Measurements from ENCODE around the gene SRRM2.
A peak's percentile ranks its signal among the peaks of the same experiment; 100 is the strongest.

The SRRM2 gene

GRCh38 chr16:2784358-2785100, 32.1 kb downstream of the SRRM2 start:
- Histone ChIP-seq H3K4me3 (replicated peaks; ENCODE audit: low read depth, low read length) (no peak overlapping the region), H3K36me3 (ENCODE audit: control insufficient read depth, insufficient read depth, low read length) (no peaks in the 10 kb centered on the region)

GRCh38 chr16:2785101-2785991, 32.9 kb downstream of the SRRM2 start:
- no peak for DNase-seq (ENCODE audit: extremely low read depth, insufficient read length)
- TF ChIP-seq CTCF (IDR thresholded peaks at IDR 0.05; ENCODE audit: insufficient read depth, low read length, poor library complexity, severe bottlenecking) = peak; percentile 16
- Histone ChIP-seq H3K27me3 (replicated peaks; ENCODE audit: control insufficient read depth, insufficient read depth, low read length) (no peaks in the 10 kb centered on the region; the same call in 1 of the 2 replicates), H3K4me3 (replicated peaks; ENCODE audit: low read depth, low read length) (no peak overlapping the region), H3K36me3 (ENCODE audit: control insufficient read depth, insufficient read depth, low read length) (no peaks in the 10 kb centered on the region)

More at GRCh38 chr16:2784358-2785100, 32.1 kb downstream of the SRRM2 start:
- H3K27me3 ChIP-seq (replicated peaks; ENCODE audit: control insufficient read depth, insufficient read depth, low read length) = no peaks in the 10 kb centered on the region; the same call in 1 of the 2 replicates
- DNase-seq (ENCODE audit: extremely low read depth, insufficient read length) = no peak
- no peak for TF ChIP-seq CTCF (IDR thresholded peaks at IDR 0.05; ENCODE audit: insufficient read depth, low read length, poor library complexity, severe bottlenecking)

- no peak for TF ChIP-seq CTCF (IDR thresholded peaks at IDR 0.05; ENCODE audit: insufficient read depth, low read length, poor library complexity, severe bottlenecking)
- Histone ChIP-seq H3K4me3 (replicated peaks; ENCODE audit: low read depth, low read length) (no peak overlapping the region), H3K36me3 (ENCODE audit: control insufficient read depth, insufficient read depth, low read length) (no peaks in the 10 kb centered on the region), H3K27me3 (replicated peaks; ENCODE audit: control insufficient read depth, insufficient read depth, low read length) (no peaks in the 10 kb centered on the region; the same call in 1 of the 2 replicates)
- DNase-seq (ENCODE audit: extremely low read depth, insufficient read length) = no peak
These were observed 33.8 kb downstream of the SRRM2 start for GRCh38 chr16:2786061-2786825.

DNA sequence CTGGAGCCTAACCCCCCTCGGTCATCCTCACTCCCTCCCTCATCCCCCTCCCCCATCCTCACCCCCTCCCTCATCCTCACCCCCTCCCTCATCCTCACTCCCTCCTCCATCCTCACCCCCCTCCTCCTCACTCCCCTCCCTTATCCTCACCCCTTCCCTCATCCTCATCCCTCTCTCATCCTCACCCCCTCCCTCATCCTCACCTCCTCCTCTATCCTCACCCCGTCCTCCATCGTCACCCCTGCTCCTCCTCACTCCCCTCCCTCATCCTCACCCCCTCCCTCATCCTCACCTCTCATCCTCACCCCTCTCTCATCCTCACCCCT, 34.4 kb downstream of the SRRM2 start:
- no peak for DNase-seq (ENCODE audit: extremely low read depth, insufficient read length)
- Histone ChIP-seq H3K36me3 (ENCODE audit: control insufficient read depth, insufficient read depth, low read length) (no peaks in the 10 kb centered on the region), H3K27me3 (replicated peaks; ENCODE audit: control insufficient read depth, insufficient read depth, low read length) (no peaks in the 10 kb centered on the region; the same call in 1 of the 2 replicates), H3K4me3 (replicated peaks; ENCODE audit: low read depth, low read length) (no peak overlapping the region)
- no peak for TF ChIP-seq CTCF (IDR thresholded peaks at IDR 0.05; ENCODE audit: insufficient read depth, low read length, poor library complexity, severe bottlenecking)

- no peaks in the 10 kb centered on the region for H3K36me3 ChIP-seq (ENCODE audit: control insufficient read depth, insufficient read depth, low read length)
- no peak for TF ChIP-seq CTCF (IDR thresholded peaks at IDR 0.05; ENCODE audit: insufficient read depth, low read length, poor library complexity, severe bottlenecking)
- H3K4me3 ChIP-seq (replicated peaks; ENCODE audit: low read depth, low read length) = no peak within 1 kb of the TSS
- DNase-seq (ENCODE audit: extremely low read depth, insufficient read length) = no peak
- no peaks in the 10 kb centered on the region; the same call in 1 of the 2 replicates for H3K27me3 ChIP-seq (replicated peaks; ENCODE audit: control insufficient read depth, insufficient read depth, low read length)
These were observed 35.0 kb downstream of the SRRM2 start, which contains the start of gene PRSS33 for GRCh38 chr16:2787406-2787805. TSS of gene PRSS33 (minus strand) at chr16:2787560. CDS start at chr16:2786547, 1,013 bp downstream.

All from GM06990 (cell line).